ENCODE data around the gene PTK7. TPM values are rescaled to one million over a fixed set of nuclear protein-coding genes. Genes with fewer than 3 reads are reported as not detected.

The PTK7 gene
- total RNA-seq, 2 donors from 2014 or later = 2.9 to 4.7 TPM

GRCh38 chr6:43050981-43051380 is 25.1 kb upstream of the PTK7 start:
- Mint-ChIP-seq H3K27ac (peak overlapping the region; percentile 80 to 96), H3K9me3 (no peaks in the 10 kb centered on the region), H3K36me3 (peaks cover 14 to 24% of the 10 kb centered on the region in 2 donors)
- no peak for ATAC-seq
- no peak for DNase-seq (ENCODE audit: low spot score in 2 of 2)

GRCh38 chr6:43052225-43052841 is 23.8 kb upstream of the PTK7 start:
- Mint-ChIP-seq H3K9me3 (no peaks in the 10 kb centered on the region), H3K36me3 (peaks cover 14 to 24% of the 10 kb centered on the region in 2 donors), H3K27ac (peak overlapping the region; percentile 52 to 96)
- ATAC-seq (no peak), DNase-seq (ENCODE audit: low spot score in 2 of 2) (no peak)

- Mint-ChIP-seq H3K36me3 (peaks cover 14 to 24% of the 10 kb centered on the region in 2 donors), H3K27ac (peak overlapping the region; percentile 96), H3K9me3 (no peaks in the 10 kb centered on the region)
- ATAC-seq = peak; percentile 10 to 20
- DNase-seq (ENCODE audit: low spot score in 2 of 2) = peak in 1 of 2 donors; percentile 15
Observed at GRCh38 chr6:43052842-43053544, 23.1 kb upstream of the PTK7 start.

- H3K36me3 Mint-ChIP-seq = peaks cover 18 to 24% of the 10 kb centered on the region in 2 donors
- ATAC-seq (peak; percentile 99 to 100), DNase-seq (ENCODE audit: low spot score in 2 of 2) (peak; percentile 90 to 91)
- peak within 1 kb of the TSS; percentile 96 for H3K27ac Mint-ChIP-seq
- no peaks in the 10 kb centered on the region for H3K9me3 Mint-ChIP-seq
Observed at GRCh38 chr6:43053545-43054205, 22.4 kb upstream of the PTK7 start, which contains the start of gene CUL7. Gene CUL7, minus strand, starts transcription at chr6:43053851. Its CDS starts 1,063 bp downstream, at chr6:43052788.

- Mint-ChIP-seq H3K27ac (peak overlapping the region; percentile 96), H3K36me3 (peaks cover 24% of the 10 kb centered on the region in 2 donors), H3K9me3 (no peaks in the 10 kb centered on the region)
- DNase-seq (ENCODE audit: low spot score in 2 of 2) = no peak
- ATAC-seq = no peak
Observed at GRCh38 chr6:43054206-43054943, 21.7 kb upstream of the PTK7 start.

GRCh38 chr6:43055966-43056365 is 20.1 kb upstream of the PTK7 start:
- no peak overlapping the region for H3K27ac Mint-ChIP-seq
- DNase-seq (ENCODE audit: low spot score in 2 of 2) (no peak), ATAC-seq (no peak)
- H3K9me3 Mint-ChIP-seq = no peaks in the 10 kb centered on the region
- H3K36me3 Mint-ChIP-seq = peaks cover 24% of the 10 kb centered on the region in 2 donors

- H3K36me3 Mint-ChIP-seq = peaks cover 14 to 18% of the 10 kb centered on the region in 2 donors
- no peak for DNase-seq (ENCODE audit: low spot score in 2 of 2)
- ATAC-seq = no peak
- H3K9me3 Mint-ChIP-seq = no peaks in the 10 kb centered on the region
- H3K27ac Mint-ChIP-seq = peak overlapping the region; percentile 95 to 98
Observed at GRCh38 chr6:43058531-43058930, 17.6 kb upstream of the PTK7 start.

- ATAC-seq (peak; percentile 96 to 97), DNase-seq (ENCODE audit: low spot score in 2 of 2) (peak; percentile 90 to 97)
- H3K27ac Mint-ChIP-seq = peak within 1 kb of the TSS; percentile 95 to 98
- peaks cover 7 to 11% of the 10 kb centered on the region in 2 donors for H3K36me3 Mint-ChIP-seq
- no peaks in the 10 kb centered on the region for H3K9me3 Mint-ChIP-seq
Observed at GRCh38 chr6:43059168-43060033, 16.7 kb upstream of the PTK7 start, which contains the start of the genes KLC4 and MRPL2. Gene KLC4, plus strand, starts transcription at chr6:43059631. Its CDS starts 1,705 bp downstream, at chr6:43061336. Gene MRPL2, minus strand, starts transcription at chr6:43059434. Its CDS starts 53 bp downstream, at chr6:43059381.

GRCh38 chr6:43060034-43060754 is 15.9 kb upstream of the PTK7 start:
- peak overlapping the region; percentile 95 to 98 for H3K27ac Mint-ChIP-seq
- ATAC-seq (no peak), DNase-seq (ENCODE audit: low spot score in 2 of 2) (no peak)
- H3K9me3 Mint-ChIP-seq = no peaks in the 10 kb centered on the region
- H3K36me3 Mint-ChIP-seq = peaks cover 0 to 11% of the 10 kb centered on the region in 2 donors

- no peaks in the 10 kb centered on the region for H3K9me3 Mint-ChIP-seq
- H3K27ac Mint-ChIP-seq = no peak overlapping the region
- no peak for ATAC-seq
- H3K36me3 Mint-ChIP-seq = peaks cover 0 to 11% of the 10 kb centered on the region in 2 donors
- no peak for DNase-seq (ENCODE audit: low spot score in 2 of 2)
Observed at GRCh38 chr6:43060755-43061633, 15.1 kb upstream of the PTK7 start.

GRCh38 chr6:43061861-43062260 is 14.3 kb upstream of the PTK7 start:
- H3K27ac Mint-ChIP-seq = no peak overlapping the region
- no peaks in the 10 kb centered on the region for H3K9me3 Mint-ChIP-seq
- H3K36me3 Mint-ChIP-seq = peaks cover 0 to 11% of the 10 kb centered on the region in 2 donors
- ATAC-seq = no peak
- no peak for DNase-seq (ENCODE audit: low spot score in 2 of 2)

- H3K36me3 Mint-ChIP-seq = peaks cover 0 to 11% of the 10 kb centered on the region in 2 donors
- no peak for DNase-seq (ENCODE audit: low spot score in 2 of 2)
- no peak overlapping the region for H3K27ac Mint-ChIP-seq
- no peak for ATAC-seq
- H3K9me3 Mint-ChIP-seq = no peaks in the 10 kb centered on the region
Observed at GRCh38 chr6:43062818-43063217, 13.3 kb upstream of the PTK7 start.

GRCh38 chr6:43070028-43070632 is 6.0 kb upstream of the PTK7 start:
- DNase-seq (ENCODE audit: low spot score in 2 of 2) (peak in 1 of 2 donors; percentile 32), ATAC-seq (peak; percentile 39 to 74)
- no peaks in the 10 kb centered on the region for H3K9me3 Mint-ChIP-seq
- no peak overlapping the region for H3K27ac Mint-ChIP-seq
- peaks cover 0 to 6% of the 10 kb centered on the region in 2 donors for H3K36me3 Mint-ChIP-seq

All from activated naive CD4-positive, alpha-beta T cell treated with anti-CD3 and anti-CD28 coated beads, Interleukin-2, amount 50 U/mL, for 72 hours (primary cell).